Measurements from ENCODE around the gene PIM3. TPM values are rescaled to one million over a fixed set of nuclear protein-coding genes. Genes with fewer than 3 reads are reported as not detected.

Gene PIM3
- total and polyA plus RNA-seq, 2 of the 8 experiments (the other 6 are each of a cell fraction or from before 2014, with no cell fraction given): 22.6 to 30.0 TPM

- no peak for TF ChIP-seq CHD7 (IDR thresholded peaks at IDR 0.05; ENCODE audit: insufficient replicate concordance, low read length)
- TF ChIP-seq GABPA (IDR thresholded peaks at IDR 0.05; ENCODE audit: borderline replicate concordance, insufficient read depth, low read length): no peak
- TF ChIP-seq SP1 (IDR thresholded peaks at IDR 0.05; ENCODE audit: low read depth, low read length): no peak
- TF ChIP-seq CTBP2 (IDR thresholded peaks at IDR 0.05; ENCODE audit: borderline replicate concordance, insufficient read depth, insufficient read length, low read length): no peak
- no peak for TF ChIP-seq BCL11A (IDR thresholded peaks at IDR 0.05; ENCODE audit: low read depth in 2 of 2, low read length in 2 of 2)
- no peak for TF ChIP-seq KDM1A (IDR thresholded peaks at IDR 0.05; ENCODE audit: borderline replicate concordance, low read length)
- no peak for TF ChIP-seq GTF2F1 (IDR thresholded peaks at IDR 0.05; ENCODE audit: borderline replicate concordance, low read depth, low read length)
- TF ChIP-seq HDAC6 (IDR thresholded peaks at IDR 0.05; ENCODE audit: low read depth, low read length): no peak
- TF ChIP-seq EZH2 (IDR thresholded peaks at IDR 0.05; ENCODE audit: low read depth, low read length, severe bottlenecking): no peak
These were observed 51.9 kb downstream of the PIM3 start, which contains the start of gene IL17REL (continued) for GRCh38 chr22:50012211-50013181.

Data from H1 (cell line).